K562 (cell line): ENCODE results near the gene IQCK.

Source experiments
- CBFA2T3 ChIP-seq: fragments of 450-650 bp; IDR thresholded peaks from 2 replicates; pipeline ENCODE4 v1.6.1; 2017
- CTCF ChIP-seq, 3 experiments: IDR thresholded peaks in 2 of 3; conservative IDR thresholded peaks in 1 of 3; 2 replicates each; pipeline ENCODE4 v1.5.1; 2011 to 2012; ENCODE audit warnings: low read length in 3 of 3, mild to moderate bottlenecking in 3 of 3, control low read depth in 2 of 3, improper control_type of control experiment in 1 of 3, inconsistent platforms in 1 of 3, low read depth in 1 of 3, mixed read lengths in 1 of 3, moderate library complexity in 1 of 3; ENCODE audit not compliant: insufficient read depth in 2 of 3
- JUND ChIP-seq, 2 experiments: IDR thresholded peaks; 2 replicates in 1 of 2; 3 replicates in 1 of 2; pipeline ENCODE4 v1.6.1; 2011; ENCODE audit warnings: borderline replicate concordance in 2 of 2, low read depth in 2 of 2, low read length in 2 of 2, improper control_type of control experiment in 1 of 2, missing biosample characterization in 1 of 2, missing genetic modification characterization in 1 of 2, missing genetic modification reagents in 1 of 2
- NRF1 ChIP-seq, 2 experiments: fragments of 450-650 bp; IDR thresholded peaks in 1 of 2; conservative IDR thresholded peaks in 1 of 2; 2 replicates each; pipeline ENCODE4 v1.6.1; 2014; ENCODE audit warnings: mild to moderate bottlenecking in 2 of 2
- NUFIP1 ChIP-seq: fragments of 450-650 bp; IDR thresholded peaks from 2 replicates; pipeline ENCODE4 v1.6.1; 2018; ENCODE audit not compliant: partially characterized antibody
- RAD51 ChIP-seq: fragments of 450-650 bp; IDR thresholded peaks from 2 replicates; pipeline ENCODE4 v1.7.1; 2016; ENCODE audit warnings: low read depth, mild to moderate bottlenecking, borderline replicate concordance
- SIN3A ChIP-seq, 2 experiments: fragments of 150-350 bp in 1 of 2; IDR thresholded peaks; 2 replicates each; pipeline ENCODE4 v1.6.1; 2011 to 2016; ENCODE audit warnings: borderline replicate concordance in 2 of 2, low read depth in 2 of 2, low read length in 2 of 2, mild to moderate bottlenecking in 2 of 2, moderate library complexity in 2 of 2; ENCODE audit not compliant: control insufficient read depth in 1 of 2
- TCF7 ChIP-seq: sonication (generic); IDR thresholded peaks from 2 replicates; pipeline ENCODE4 v1.6.1; 2016; ENCODE audit warnings: antibody characterized with exemption, borderline replicate concordance
- TRIM25 ChIP-seq: fragments of 450-650 bp; IDR thresholded peaks from 2 replicates; pipeline ENCODE4 v1.7.0; 2016; ENCODE audit warnings: borderline replicate concordance
- ZBTB8A ChIP-seq: fragments of 450-650 bp; IDR thresholded peaks from 2 replicates; pipeline ENCODE4 v1.6.1; 2018; ENCODE audit warnings: mild to moderate bottlenecking, moderate library complexity; ENCODE audit not compliant: partially characterized antibody

- TF ChIP-seq TRIM25 (no peak), NRF1 (conservative IDR thresholded peaks at IDR 0.05 in 1 of 2, IDR thresholded peaks at IDR 0.05 in 1 of 2) (no peak), SIN3A (IDR thresholded peaks at IDR 0.05; ENCODE audit: borderline replicate concordance in 2 of 2, control insufficient read depth in 1 of 2, low read depth in 2 of 2, low read length in 2 of 2) (no peak), CTCF (IDR thresholded peaks at IDR 0.05 in 2 of 3, conservative IDR thresholded peaks at IDR 0.05 in 1 of 3; ENCODE audit: insufficient read depth in 2 of 3, low read depth in 1 of 3, low read length in 3 of 3) (no peak), CBFA2T3 (no peak), ZBTB8A (no peak), NUFIP1 (no peak), JUND (IDR thresholded peaks at IDR 0.05; ENCODE audit: borderline replicate concordance, low read depth, low read length) (no peak), JUND (tag; IDR thresholded peaks at IDR 0.05; ENCODE audit: borderline replicate concordance, low read depth, low read length) (no peak), RAD51 (no peak), TCF7 (no peak)
These were observed 97.3 kb downstream of the IQCK start for GRCh38 chr16:19815418-19815817.
